BJ (cell line): Measurements from ENCODE around the gene PDS5B. TPM values are rescaled to one million over a fixed set of nuclear protein-coding genes. Genes with fewer than 3 reads are reported as not detected.
"Not testable (repeated sequence)": the region's sequence is repeated elsewhere in the genome, so short reads cannot be mapped to it uniquely, and the experiment has no call there.

ENCODE experiments used
- CTCF ChIA-PET: fragments of 350-600 bp; formaldehyde crosslinking; extraction: SDS; loops from one replicate; lab custom pipeline; 2021; ENCODE audit warnings: antibody characterized with exemption, inconsistent platforms; lab: Yijun Ruan, JAX
- POLR2A ChIA-PET: fragments of 300-600 bp; sonication (Branson Sonifier 250); formaldehyde crosslinking; extraction: SDS; loops from one replicate; lab custom pipeline; 2021; ENCODE audit warnings: antibody characterized with exemption; lab: Charles Lee
- DNase-seq: peaks from one replicate; pipeline ENCODE4 v3.0.0-alpha.2; 2011; ENCODE audit warnings: low read depth
- H3K27me3 ChIP-seq: 2 replicates; pipeline ENCODE4 v1.6.0; 2011; ENCODE audit warnings: low read length; ENCODE audit not compliant: control insufficient read depth, insufficient read depth
- H3K36me3 ChIP-seq: 2 replicates; pipeline ENCODE4 v1.5.1; 2011; ENCODE audit warnings: low read length; ENCODE audit not compliant: control insufficient read depth, insufficient read depth
- H3K4me3 ChIP-seq: 2 replicates; pipeline ENCODE4 v1.5.1; 2011; ENCODE audit warnings: low read depth, mild to moderate bottlenecking, control low read depth, low read length
- polyA plus RNA-seq: library from polyadenylated mRNA; depleted of rRNA; stranded (reverse); fragments of >200 nt; gene quantifications from 2 replicates; pipeline ENCODE4 v1.2.3, GENCODE V29; 2011; rRNA removed
- small RNA-seq: library from RNA; depleted of rRNA; stranded (forward); fragments of <200 nt; gene quantifications from one replicate; pipeline ENCODE3, GENCODE V24; 2012; ENCODE audit warnings: low replicate concordance, low read depth; ENCODE audit not compliant: insufficient read length
- TF ChIP-seq, protein P1 (sequence below): IDR thresholded peaks from 2 replicates; pipeline ENCODE4 v1.5.1; 2011; ENCODE audit warnings: low read depth, mild to moderate bottlenecking, control low read depth, inconsistent platforms, low read length, moderate library complexity; ENCODE audit not compliant: insufficient read depth

PDS5B gene
- polyA plus RNA-seq, 1 experiment: 3.9 TPM

GRCh38 chr13:32824061-32824460 lies 237.8 kb downstream of the PDS5B start:
- H3K4me3 ChIP-seq: no peak overlapping the region
- no peaks in the 10 kb centered on the region for H3K27me3 ChIP-seq
- ChIA-PET POLR2A (no interaction called here), CTCF (no interaction called here)
- TF ChIP-seq, protein P1, sequence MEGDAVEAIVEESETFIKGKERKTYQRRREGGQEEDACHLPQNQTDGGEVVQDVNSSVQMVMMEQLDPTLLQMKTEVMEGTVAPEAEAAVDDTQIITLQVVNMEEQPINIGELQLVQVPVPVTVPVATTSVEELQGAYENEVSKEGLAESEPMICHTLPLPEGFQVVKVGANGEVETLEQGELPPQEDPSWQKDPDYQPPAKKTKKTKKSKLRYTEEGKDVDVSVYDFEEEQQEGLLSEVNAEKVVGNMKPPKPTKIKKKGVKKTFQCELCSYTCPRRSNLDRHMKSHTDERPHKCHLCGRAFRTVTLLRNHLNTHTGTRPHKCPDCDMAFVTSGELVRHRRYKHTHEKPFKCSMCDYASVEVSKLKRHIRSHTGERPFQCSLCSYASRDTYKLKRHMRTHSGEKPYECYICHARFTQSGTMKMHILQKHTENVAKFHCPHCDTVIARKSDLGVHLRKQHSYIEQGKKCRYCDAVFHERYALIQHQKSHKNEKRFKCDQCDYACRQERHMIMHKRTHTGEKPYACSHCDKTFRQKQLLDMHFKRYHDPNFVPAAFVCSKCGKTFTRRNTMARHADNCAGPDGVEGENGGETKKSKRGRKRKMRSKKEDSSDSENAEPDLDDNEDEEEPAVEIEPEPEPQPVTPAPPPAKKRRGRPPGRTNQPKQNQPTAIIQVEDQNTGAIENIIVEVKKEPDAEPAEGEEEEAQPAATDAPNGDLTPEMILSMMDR: no peak
- no peak for DNase-seq
- H3K36me3 ChIP-seq: no peaks in the 10 kb centered on the region

DNA sequence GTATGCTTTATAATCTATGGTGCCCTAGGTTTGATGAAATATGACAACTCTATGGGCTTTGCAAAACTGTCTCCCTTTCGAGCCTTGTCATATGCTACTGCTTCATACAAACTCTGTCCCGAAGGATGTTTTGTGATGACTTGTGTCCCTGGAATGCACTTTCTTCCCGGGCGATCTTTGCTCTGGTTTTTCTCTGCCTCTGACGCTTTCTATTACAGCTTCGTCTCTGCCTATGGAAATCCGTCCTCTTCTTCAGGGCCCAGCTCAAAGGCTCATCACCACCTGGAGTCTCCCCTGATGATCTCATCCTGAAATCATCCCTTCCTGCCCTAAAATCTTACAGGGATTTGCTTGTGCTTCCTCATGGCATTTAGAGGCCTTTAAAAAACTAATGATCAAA lies 238.4 kb downstream of the PDS5B start:
- ChIA-PET CTCF (no interaction called here), POLR2A (interaction anchor here (0.7 kb wide), 1 partner anchor 776 kb away, joined by 15 read pairs; no protein-coding TSS in a partner anchor)
- Histone ChIP-seq H3K36me3 (no peaks in the 10 kb centered on the region), H3K27me3 (no peaks in the 10 kb centered on the region), H3K4me3 (no peak overlapping the region)
- peak; percentile 73 for DNase-seq
- TF ChIP-seq, protein P1: no peak

DNA sequence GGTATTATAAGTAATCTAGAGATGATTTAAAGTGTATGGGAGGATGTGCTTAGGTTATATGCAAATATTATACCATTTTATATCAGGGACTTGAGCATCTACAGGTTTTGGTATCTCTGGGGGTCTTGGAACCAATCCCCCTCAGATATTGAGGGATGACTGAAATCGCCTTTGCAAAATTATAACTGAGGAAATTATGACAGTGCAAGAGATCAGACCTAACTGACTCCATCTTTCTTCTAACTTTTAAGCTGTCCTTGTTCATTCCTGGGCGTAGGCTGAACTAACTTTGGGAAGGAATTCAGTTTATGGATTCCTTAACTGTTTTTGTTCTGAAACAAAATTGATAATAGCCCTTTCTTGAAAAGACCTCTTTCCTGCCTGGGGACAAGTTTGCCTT lies 239.2 kb downstream of the PDS5B start:
- Histone ChIP-seq H3K36me3 (no peaks in the 10 kb centered on the region), H3K27me3 (no peaks in the 10 kb centered on the region), H3K4me3 (no peak overlapping the region)
- ChIA-PET CTCF (no interaction called here), POLR2A (no interaction called here)
- DNase-seq: no peak
- TF ChIP-seq, protein P1: no peak

GRCh38 chr13:32826372-32826771 lies 240.1 kb downstream of the PDS5B start:
- CTCF ChIA-PET, POLR2A ChIA-PET, H3K36me3 ChIP-seq, H3K27me3 ChIP-seq, DNase-seq, H3K4me3 ChIP-seq: not testable (repeated sequence)

Small RNA genes within 50 kb of the gene (small RNA-seq; reads per million reads assigned to genes)
- not detected for gene RNY1P4

Other genes starting within 250 kb of the PDS5B start
- gene N4BP2L1, start 158.3 kb upstream of the PDS5B start, polyA plus RNA-seq: 0.43 and 1.2 TPM in 2 replicates
- 16.5 and 49.0 TPM in 2 replicates for gene N4BP2L2, start 47.7 kb upstream of the PDS5B start, polyA plus RNA-seq